GM23338 (cell line): ENCODE measurements around the gene FKBP8. TPM values are rescaled to one million over a fixed set of nuclear protein-coding genes. Genes with fewer than 3 reads are reported as not detected.

Experiments used
- ATAC-seq: fragments of 200-7000 bp; cut with Tn5 transposase; 3 replicates; pipeline ENCODE4 v1.9.1; 2020
- DNase-seq: peaks from one replicate; pipeline ENCODE4 v3.0.0-alpha.2; 2015; ENCODE audit warnings: low spot score
- H2AFZ ChIP-seq: fragments of 200-600 bp; sonication (generic); 2 replicates; pipeline ENCODE4 v1.8.0; 2016; ENCODE audit warnings: antibody characterized with exemption, mild to moderate bottlenecking, moderate library complexity
- H3F3A ChIP-seq: fragments of 200-600 bp; sonication (generic); replicated peaks from 2 replicates; pipeline ENCODE4 v1.8.0; 2017; ENCODE audit warnings: antibody characterized with exemption, mixed run types, low read depth
- H3K27ac ChIP-seq: fragments of 200-600 bp; sonication (generic); 2 replicates; pipeline ENCODE4 v1.6.1; 2016; ENCODE audit warnings: low read depth
- H3K27me3 ChIP-seq: fragments of 200-600 bp; sonication (generic); 2 replicates; pipeline ENCODE4 v1.8.0; 2016; ENCODE audit warnings: mild to moderate bottlenecking, mixed run types, moderate library complexity; ENCODE audit not compliant: insufficient read depth
- H3K36me3 ChIP-seq: fragments of 200-600 bp; sonication (generic); 2 replicates; pipeline ENCODE4 v1.8.0; 2016; ENCODE audit warnings: mild to moderate bottlenecking; ENCODE audit not compliant: insufficient read depth
- H3K4me1 ChIP-seq: fragments of 200-600 bp; sonication (generic); 2 replicates; pipeline ENCODE4 v1.8.0; 2016; ENCODE audit warnings: mild to moderate bottlenecking, moderate library complexity; ENCODE audit not compliant: insufficient read depth
- H3K4me2 ChIP-seq: fragments of 200-600 bp; sonication (generic); 2 replicates; pipeline ENCODE4 v1.7.1; 2017; ENCODE audit warnings: mixed run types
- H3K4me3 ChIP-seq: fragments of 200-600 bp; sonication (generic); 2 replicates; pipeline ENCODE4 v1.6.1; 2016; ENCODE audit warnings: mixed run types
- H3K79me2 ChIP-seq: fragments of 200-600 bp; sonication (generic); replicated peaks from 2 replicates; pipeline ENCODE4 v1.8.0; 2017; ENCODE audit warnings: mild to moderate bottlenecking; ENCODE audit not compliant: insufficient read depth
- H3K9me2 ChIP-seq: fragments of 200-600 bp; sonication (generic); 2 replicates; pipeline ENCODE4 v1.8.0; 2017; ENCODE audit not compliant: insufficient read depth
- H4K20me1 ChIP-seq: fragments of 200-600 bp; sonication (generic); replicated peaks from 2 replicates; pipeline ENCODE4 v1.8.0; 2017; ENCODE audit warnings: mild to moderate bottlenecking; ENCODE audit not compliant: insufficient read depth
- H3K27ac Mint-ChIP-seq: 2 replicates; pipeline ENCODE4 v1.8.0; 2020; ENCODE audit warnings: inconsistent platforms, mild to moderate bottlenecking, moderate library complexity, mixed read lengths
- H3K27me3 Mint-ChIP-seq: 3 replicates; pipeline ENCODE4 v1.8.0; 2022; ENCODE audit warnings: low read depth, mild to moderate bottlenecking, moderate library complexity, mixed read lengths, inconsistent platforms; ENCODE audit not compliant: insufficient read depth, poor library complexity
- H3K36me3 Mint-ChIP-seq: 3 replicates; pipeline ENCODE4 v1.8.0; 2021; ENCODE audit warnings: low read depth, mild to moderate bottlenecking, inconsistent platforms, moderate library complexity, mixed read lengths
- H3K4me1 Mint-ChIP-seq: 3 replicates; pipeline ENCODE4 v1.8.0; 2020; ENCODE audit warnings: mild to moderate bottlenecking, inconsistent platforms, mixed read lengths
- H3K4me3 Mint-ChIP-seq: 3 replicates; pipeline ENCODE4 v1.8.0; 2021; ENCODE audit warnings: moderate library complexity, mild to moderate bottlenecking, inconsistent platforms, mixed read lengths
- H3K9me3 Mint-ChIP-seq: 3 replicates; pipeline ENCODE4 v1.8.0; 2020; ENCODE audit warnings: moderate library complexity, mild to moderate bottlenecking, inconsistent platforms, mixed read lengths
- CREB1 ChIP-seq: fragments of 250-450 bp; sonication (Bioruptor Pico); IDR thresholded peaks from 2 replicates; pipeline ENCODE4 v1.5.0; 2020; ENCODE audit warnings: low read depth, mild to moderate bottlenecking, moderate library complexity
- CTCF ChIP-seq, 2 experiments: fragments of 200-600 bp in 1 of 2; sonication (generic) in 1 of 2; conservative IDR thresholded peaks; 2 replicates each; pipeline versions ENCODE4 v1.5.1 to v1.6.1; 2016 to 2017; ENCODE audit warnings: antibody characterized with exemption in 2 of 2, low read depth in 2 of 2, mild to moderate bottlenecking in 2 of 2, moderate library complexity in 1 of 2
- ETS1 ChIP-seq: IDR thresholded peaks from 2 replicates; pipeline ENCODE4 v1.6.1; 2016; ENCODE audit warnings: antibody characterized with exemption
- EZH2phosphoT487 ChIP-seq: fragments of 200-600 bp; sonication (generic); IDR thresholded peaks from one replicate; pipeline ENCODE4 v1.8.1; 2018; ENCODE audit warnings: antibody characterized with exemption; ENCODE audit not compliant: unreplicated experiment
- JUNB ChIP-seq: IDR thresholded peaks from one replicate; pipeline ENCODE4 v1.6.1; 2016; ENCODE audit warnings: antibody characterized with exemption; ENCODE audit not compliant: unreplicated experiment
- NANOG ChIP-seq: IDR thresholded peaks from 2 replicates; pipeline ENCODE4 v1.6.1; 2016; ENCODE audit warnings: antibody characterized with exemption, borderline replicate concordance
- POLR2AphosphoS5 ChIP-seq: IDR thresholded peaks from 2 replicates; pipeline ENCODE4 v1.6.1; 2016; ENCODE audit warnings: antibody characterized with exemption, low read depth
- STAT1 ChIP-seq: IDR thresholded peaks from one replicate; pipeline ENCODE4 v1.6.1; 2016; ENCODE audit warnings: antibody characterized with exemption; ENCODE audit not compliant: unreplicated experiment
- polyA plus RNA-seq: library from polyadenylated mRNA; unstranded; fragments of >200 nt; fragmentation: Nextera tagmentation; extraction: Ambion mirVana; gene quantifications from 2 replicates; pipeline ENCODE4 v1.2.1, GENCODE V29; 2016
- total RNA-seq: library from RNA; depleted of rRNA; stranded (reverse); fragments of >200 nt; shearing (Covaris generic); gene quantifications from 2 replicates; pipeline ENCODE4 v1.2.3, GENCODE V29; 2014

Gene FKBP8
- total and polyA plus RNA-seq, 2 experiments from 2014 or later, result 158 to 367 TPM

- TF ChIP-seq CTCF (conservative IDR thresholded peaks at IDR 0.05; ENCODE audit: low read depth in 2 of 2) (no peak), POLR2AphosphoS5 (no peak), CREB1 (CRISPR knock-in tag) (no peak), STAT1 (no peak), NANOG (no peak), EZH2phosphoT487 (no peak), JUNB (no peak)
Observed at GRCh38 chr19:18503337-18503970, 39.9 kb downstream of the FKBP8 start (continued).

GRCh38 chr19:18502638-18503294 is 40.6 kb downstream of the FKBP8 start:
- H3K4me1 Mint-ChIP-seq, result peaks cover 11% of the 10 kb centered on the region
- Histone ChIP-seq H3K36me3 (no peaks in the 10 kb centered on the region), H3F3A (0 out of 2 replicates have a peak, but pooled peaks cover 3% of the 10 kb centered on the region), H3K79me2 (peaks cover 78% of the 10 kb centered on the region), H4K20me1 (peaks cover 23% of the 10 kb centered on the region), H3K27me3 (no peaks in the 10 kb centered on the region), H3K9me2 (no peaks in the 10 kb centered on the region), H3K4me1 (no peaks in the 10 kb centered on the region), H3K27ac (no peak overlapping the region), H3K4me3 (no peak overlapping the region), H3K4me2 (no peak overlapping the region), H2AFZ (no peak overlapping the region)
- TF ChIP-seq CTCF (conservative IDR thresholded peaks at IDR 0.05; ENCODE audit: low read depth in 2 of 2), result no peak
- no peak for TF ChIP-seq ETS1
- no peak for TF ChIP-seq JUNB
- no peak for TF ChIP-seq NANOG
- TF ChIP-seq POLR2AphosphoS5, result no peak
- no peak overlapping the region; the same call in 2 of the 3 replicates for H3K4me3 Mint-ChIP-seq
- H3K36me3 Mint-ChIP-seq, result no peaks in the 10 kb centered on the region; the same call in 2 of the 3 replicates
- no peak for ATAC-seq
- no peak overlapping the region for H3K27ac Mint-ChIP-seq
- no peaks in the 10 kb centered on the region; the same call in 2 of the 3 replicates for H3K9me3 Mint-ChIP-seq
- peaks cover 12% of the 10 kb centered on the region for H3K27me3 Mint-ChIP-seq
- no peak for DNase-seq
